GM12891 (cell line): ENCODE results near the gene NFATC1.

Experiments used
- POLR2AphosphoS5 ChIP-seq: IDR thresholded peaks from 2 replicates; pipeline ENCODE4 v1.6.1; 2011; ENCODE audit warnings: low read depth, low read length, control low read depth
- SPI1 ChIP-seq: IDR thresholded peaks from 2 replicates; pipeline ENCODE4 v1.6.1; 2011; ENCODE audit warnings: low read depth, low read length, control low read depth

DNA sequence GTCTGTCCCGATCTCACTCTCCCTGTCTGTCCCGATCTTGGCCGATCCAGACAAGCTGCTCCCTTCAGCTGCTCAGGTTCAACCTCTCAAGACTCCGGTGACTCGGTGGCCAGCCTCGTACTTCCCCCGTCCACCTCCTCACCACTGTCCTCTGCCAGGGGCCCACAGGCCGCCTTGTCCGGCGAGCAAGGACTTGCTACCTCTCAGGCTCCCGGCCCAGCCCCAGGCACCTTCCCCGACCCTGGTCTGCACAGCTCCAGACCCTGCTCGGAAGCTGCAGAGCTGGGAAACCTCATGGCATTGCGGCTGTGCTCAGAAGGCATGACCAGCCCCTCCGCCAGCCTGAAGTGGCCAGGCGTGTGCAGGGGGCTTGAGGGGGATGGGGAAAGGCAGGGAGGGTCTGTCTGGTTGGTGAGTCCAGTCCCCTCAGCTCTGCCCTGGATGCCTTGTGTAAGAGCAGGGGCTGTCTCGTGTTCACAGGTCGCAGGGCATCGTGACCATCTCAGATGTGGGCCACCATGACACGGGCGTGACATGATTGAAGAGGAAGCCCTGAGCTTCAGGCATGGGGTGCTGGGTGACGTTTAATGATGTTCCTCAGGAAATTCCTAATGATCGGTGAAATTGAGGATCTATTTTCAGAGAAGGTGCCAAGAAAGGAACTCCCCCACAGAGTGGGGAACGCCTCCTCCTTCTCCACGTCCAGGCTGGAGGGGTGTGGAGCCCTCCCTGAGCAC is 162.6 kb downstream of the NFATC1 start:
- TF ChIP-seq SPI1, result no peak
- no peak for TF ChIP-seq POLR2AphosphoS5
